Hepatocyte (in vitro differentiated cells): ENCODE data around the gene ALDH1L1. TPM values are rescaled to one million over a fixed set of nuclear protein-coding genes. Genes with fewer than 3 reads are reported as not detected.

Source experiments
- DNase-seq: peaks from one replicate; pipeline ENCODE4 v3.0.0-alpha.2; 2016; ENCODE audit warnings: low spot score
- H2AFZ ChIP-seq: fragments of 200-600 bp; sonication (generic); 2 replicates; pipeline ENCODE4 v1.6.0; 2016; ENCODE audit warnings: antibody characterized with exemption, mild to moderate bottlenecking
- H3K27ac ChIP-seq: fragments of 200-600 bp; sonication (generic); 2 replicates; pipeline ENCODE4 v1.5.1; 2016; ENCODE audit warnings: mild to moderate bottlenecking
- H3K27me3 ChIP-seq: fragments of 200-600 bp; sonication (generic); 2 replicates; pipeline ENCODE4 v1.6.1; 2016
- H3K36me3 ChIP-seq: fragments of 200-600 bp; sonication (generic); replicated peaks from 2 replicates; pipeline ENCODE4 v1.5.1; 2016; ENCODE audit warnings: low read depth; ENCODE audit not compliant: insufficient read depth
- H3K4me1 ChIP-seq: fragments of 200-600 bp; sonication (generic); 2 replicates; pipeline ENCODE4 v1.5.1; 2016; ENCODE audit warnings: mild to moderate bottlenecking, moderate library complexity; ENCODE audit not compliant: insufficient read depth
- H3K4me2 ChIP-seq: fragments of 200-600 bp; sonication (generic); 2 replicates; pipeline ENCODE4 v1.6.0; 2016
- H3K4me3 ChIP-seq: fragments of 200-600 bp; sonication (generic); 2 replicates; pipeline ENCODE4 v1.5.1; 2016; ENCODE audit warnings: mild to moderate bottlenecking
- H3K79me2 ChIP-seq: fragments of 200-600 bp; sonication (generic); 2 replicates; pipeline ENCODE4 v1.6.0; 2017; ENCODE audit warnings: mild to moderate bottlenecking
- H3K9me2 ChIP-seq: fragments of 200-600 bp; sonication (generic); replicated peaks from 2 replicates; pipeline ENCODE4 v1.6.0; 2017; ENCODE audit warnings: mild to moderate bottlenecking; ENCODE audit not compliant: insufficient read depth
- H3K9me3 ChIP-seq: fragments of 200-600 bp; sonication (generic); 2 replicates; pipeline ENCODE4 v1.5.1; 2016; ENCODE audit warnings: low read depth, mild to moderate bottlenecking
- H4K20me1 ChIP-seq: fragments of 200-600 bp; sonication (generic); 2 replicates; pipeline ENCODE4 v1.6.0; 2016; ENCODE audit warnings: mild to moderate bottlenecking; ENCODE audit not compliant: insufficient read depth, poor library complexity, severe bottlenecking
- EZH2 ChIP-seq: fragments of 200-600 bp; sonication (generic); IDR thresholded peaks from 2 replicates; pipeline ENCODE4 v1.6.1; 2016; ENCODE audit warnings: antibody characterized with exemption, mild to moderate bottlenecking, borderline replicate concordance
- EZH2phosphoT487 ChIP-seq: fragments of 200-600 bp; sonication (generic); IDR thresholded peaks from one replicate; pipeline ENCODE4 v1.6.1; 2018; ENCODE audit warnings: antibody characterized with exemption, mild to moderate bottlenecking, low read depth, moderate library complexity; ENCODE audit not compliant: unreplicated experiment, severe bottlenecking
- WGBS: methylation state at CpG from one replicate; pipeline ENCODE4 v1.1.6; 2016; ENCODE audit warnings: low lambda C conversion rate; ENCODE audit errors: missing lambda C conversion rate; 5-methylcytosine and 5-hydroxymethylcytosine counted together
- polyA plus RNA-seq: library from polyadenylated mRNA; unstranded; fragments of >200 nt; fragmentation: Nextera tagmentation; extraction: Ambion mirVana; gene quantifications from 2 replicates; pipeline ENCODE4 v1.2.1, GENCODE V29; 2016
- total RNA-seq: library from RNA; depleted of rRNA; stranded (reverse); fragments of >200 nt; gene quantifications from 2 replicates; pipeline ENCODE4 v1.2.3, GENCODE V29; 2014
- TF ChIP-seq, protein P1 (sequence below): fragments of 200-600 bp; sonication (generic); IDR thresholded peaks from 2 replicates; pipeline ENCODE4 v1.5.1; 2016; ENCODE audit warnings: antibody characterized with exemption, mild to moderate bottlenecking; ENCODE audit not compliant: poor library complexity

The ALDH1L1 gene
- total and polyA plus RNA-seq, 2 experiments from 2014 or later, result 15.9 to 22.6 TPM

DNA sequence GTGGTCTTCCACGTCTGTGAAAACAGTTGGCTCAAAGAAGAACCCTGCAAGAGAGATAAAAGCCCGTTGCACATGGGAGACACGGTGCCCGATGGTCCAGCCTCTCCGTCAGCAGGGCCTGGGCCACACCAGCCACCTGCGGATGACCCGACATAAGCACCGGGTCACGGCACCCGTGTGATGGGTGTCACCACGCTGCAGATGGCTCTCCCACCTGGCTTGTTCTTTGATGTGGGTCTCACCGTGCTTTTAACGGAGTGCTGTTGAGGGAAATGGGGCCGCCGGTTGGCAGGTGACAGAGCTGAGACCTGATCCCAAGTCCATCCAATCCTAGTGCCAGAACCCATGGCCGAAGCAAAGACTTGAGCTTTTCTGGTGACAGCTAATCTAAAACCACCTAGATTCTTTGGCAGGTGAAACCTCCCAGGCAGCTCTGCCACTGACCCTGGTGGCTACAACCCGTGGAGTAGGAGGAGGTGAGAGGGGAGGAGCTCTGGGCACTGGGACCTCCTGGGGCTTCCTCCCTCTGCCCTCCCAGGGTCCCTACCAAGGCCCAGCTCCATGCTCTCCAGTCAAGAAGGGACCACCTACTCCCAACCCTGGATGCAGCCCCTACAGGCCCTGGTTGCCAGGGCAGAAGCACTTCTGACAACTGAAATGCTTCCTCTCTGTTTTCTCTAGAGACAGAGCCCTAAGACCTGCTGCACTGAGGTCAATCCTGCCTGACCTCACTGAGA lies 73.0 kb downstream of the ALDH1L1 start:
- no peak overlapping the region for H3K4me3 ChIP-seq
- WGBS, result 92% methylated on average over 17 of the region's 17 CpGs
- no peaks in the 10 kb centered on the region for H3K4me1 ChIP-seq
- no peaks in the 10 kb centered on the region for H4K20me1 ChIP-seq
- TF ChIP-seq, protein P1, sequence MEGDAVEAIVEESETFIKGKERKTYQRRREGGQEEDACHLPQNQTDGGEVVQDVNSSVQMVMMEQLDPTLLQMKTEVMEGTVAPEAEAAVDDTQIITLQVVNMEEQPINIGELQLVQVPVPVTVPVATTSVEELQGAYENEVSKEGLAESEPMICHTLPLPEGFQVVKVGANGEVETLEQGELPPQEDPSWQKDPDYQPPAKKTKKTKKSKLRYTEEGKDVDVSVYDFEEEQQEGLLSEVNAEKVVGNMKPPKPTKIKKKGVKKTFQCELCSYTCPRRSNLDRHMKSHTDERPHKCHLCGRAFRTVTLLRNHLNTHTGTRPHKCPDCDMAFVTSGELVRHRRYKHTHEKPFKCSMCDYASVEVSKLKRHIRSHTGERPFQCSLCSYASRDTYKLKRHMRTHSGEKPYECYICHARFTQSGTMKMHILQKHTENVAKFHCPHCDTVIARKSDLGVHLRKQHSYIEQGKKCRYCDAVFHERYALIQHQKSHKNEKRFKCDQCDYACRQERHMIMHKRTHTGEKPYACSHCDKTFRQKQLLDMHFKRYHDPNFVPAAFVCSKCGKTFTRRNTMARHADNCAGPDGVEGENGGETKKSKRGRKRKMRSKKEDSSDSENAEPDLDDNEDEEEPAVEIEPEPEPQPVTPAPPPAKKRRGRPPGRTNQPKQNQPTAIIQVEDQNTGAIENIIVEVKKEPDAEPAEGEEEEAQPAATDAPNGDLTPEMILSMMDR, result no peak
- no peak for TF ChIP-seq EZH2phosphoT487
- TF ChIP-seq EZH2, result no peak
- no peaks in the 10 kb centered on the region for H3K79me2 ChIP-seq
- no peak overlapping the region for H3K27ac ChIP-seq
- H3K9me2 ChIP-seq, result no peaks in the 10 kb centered on the region
- H3K9me3 ChIP-seq, result no peaks in the 10 kb centered on the region
- DNase-seq, result peak; percentile 2
- H3K27me3 ChIP-seq, result no peaks in the 10 kb centered on the region
- H3K4me2 ChIP-seq, result no peak overlapping the region
- H2AFZ ChIP-seq, result no peak overlapping the region
- H3K36me3 ChIP-seq, result no peaks in the 10 kb centered on the region

DNA sequence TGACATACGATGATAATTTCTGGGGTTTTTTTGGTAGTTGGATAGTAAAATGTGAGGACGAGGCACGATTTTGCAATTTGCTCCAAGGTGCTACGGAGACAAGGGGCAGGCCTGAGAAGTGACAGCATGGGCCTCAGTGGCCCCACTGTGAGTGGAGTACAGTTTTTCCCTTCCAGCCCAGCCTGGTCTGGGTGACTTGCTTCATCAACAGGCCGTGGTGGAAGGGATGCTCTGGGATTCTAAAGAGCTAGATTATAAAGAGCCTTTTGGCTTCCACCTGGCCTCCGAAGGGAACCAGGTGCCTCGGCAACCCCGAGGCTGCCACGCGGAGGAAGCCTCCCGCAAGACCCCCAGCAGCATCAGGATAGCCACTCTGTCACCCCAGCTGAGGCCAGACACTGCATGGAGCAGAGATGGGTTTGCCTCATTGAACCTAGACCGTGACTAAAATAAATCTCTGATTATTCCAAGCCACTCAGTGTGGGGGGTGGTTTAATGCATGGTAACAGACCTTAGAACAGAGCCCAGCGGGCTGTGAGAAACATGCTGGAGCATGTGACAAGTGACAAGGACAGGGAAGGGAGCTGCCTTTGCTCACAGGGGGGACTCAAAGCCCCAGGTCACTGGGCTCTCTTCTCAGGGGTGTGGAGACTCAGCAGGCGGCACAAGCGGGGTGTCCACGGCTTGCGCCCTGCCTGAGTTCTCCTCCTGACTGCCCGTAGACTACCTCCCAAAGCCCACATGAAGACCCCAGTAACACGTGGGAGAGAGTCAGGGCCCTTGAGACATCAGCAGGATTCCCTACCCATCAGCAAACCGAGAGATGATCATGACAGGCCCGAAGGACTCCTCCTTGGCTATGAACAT lies 73.8 kb downstream of the ALDH1L1 start:
- H3K27ac ChIP-seq, result no peak overlapping the region
- no peak for TF ChIP-seq EZH2phosphoT487
- TF ChIP-seq, protein P1, result no peak
- no peak for TF ChIP-seq EZH2
- H3K4me1 ChIP-seq, result no peaks in the 10 kb centered on the region
- H3K4me3 ChIP-seq, result no peak overlapping the region
- no peaks in the 10 kb centered on the region for H3K9me2 ChIP-seq
- 89% methylated on average over 21 of the region's 21 CpGs for WGBS
- no peaks in the 10 kb centered on the region for H3K79me2 ChIP-seq
- no peaks in the 10 kb centered on the region for H4K20me1 ChIP-seq
- H2AFZ ChIP-seq, result no peak overlapping the region
- DNase-seq, result peak; percentile 1
- no peaks in the 10 kb centered on the region for H3K27me3 ChIP-seq
- H3K36me3 ChIP-seq, result no peaks in the 10 kb centered on the region
- no peaks in the 10 kb centered on the region for H3K9me3 ChIP-seq
- no peak overlapping the region for H3K4me2 ChIP-seq

DNA sequence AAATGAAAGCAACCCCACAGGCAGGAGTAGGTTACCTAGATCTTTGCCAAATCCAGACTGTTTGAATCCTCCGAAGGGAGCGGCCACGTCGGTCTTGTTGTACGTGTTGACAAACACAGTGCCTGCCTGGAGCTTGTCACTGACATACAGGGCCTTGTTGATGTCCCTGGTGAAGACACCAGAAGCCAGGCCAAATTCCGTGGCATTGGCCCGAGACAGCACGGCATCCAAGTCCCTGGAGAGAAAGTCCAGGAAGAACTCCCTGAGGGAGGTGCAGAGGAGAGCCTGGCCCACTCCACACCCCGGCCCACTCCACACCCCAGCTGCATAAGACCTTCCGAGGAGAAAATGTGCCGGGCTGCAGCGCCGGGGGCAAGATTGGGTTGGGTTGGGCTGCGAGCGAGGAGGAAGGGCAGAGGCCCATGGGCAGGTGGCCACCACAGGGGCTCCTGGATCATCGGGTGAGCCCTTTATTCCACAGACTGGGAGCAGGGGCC lies 74.6 kb downstream of the ALDH1L1 start:
- peak; percentile 2 for DNase-seq

More for the DNA sequence above, 74.6 kb downstream of the ALDH1L1 start:
- no peaks in the 10 kb centered on the region for H3K36me3 ChIP-seq
- 93% methylated on average over 16 of the region's 16 CpGs for WGBS
- TF ChIP-seq EZH2 (no peak), EZH2phosphoT487 (no peak)
- TF ChIP-seq, protein P1, result no peak
- H4K20me1 ChIP-seq, result no peaks in the 10 kb centered on the region
- no peaks in the 10 kb centered on the region for H3K27me3 ChIP-seq
- no peaks in the 10 kb centered on the region for H3K9me2 ChIP-seq
- H3K79me2 ChIP-seq, result no peaks in the 10 kb centered on the region
- no peaks in the 10 kb centered on the region for H3K4me1 ChIP-seq
- no peak overlapping the region for H3K4me3 ChIP-seq
- H3K27ac ChIP-seq, result no peak overlapping the region
- no peak overlapping the region for H2AFZ ChIP-seq
- no peaks in the 10 kb centered on the region for H3K9me3 ChIP-seq
- H3K4me2 ChIP-seq, result no peak overlapping the region
